HG02943 (cell line): ENCODE data around the gene GFAP.

ENCODE experiments used
- ATAC-seq: cut with Tn5 transposase; IDR thresholded peaks from one replicate; pipeline ENCODE4 v1.9.1; 2021; ENCODE audit warnings: mild to moderate bottlenecking, low read depth, moderate library complexity; ENCODE audit not compliant: unreplicated experiment

GFAP gene

GRCh38 chr17:44915862-44916780, 821 bp upstream of the GFAP start:
- no peak for ATAC-seq

GRCh38 chr17:44914698-44915271, 515 bp downstream of the GFAP start:
- no peak for ATAC-seq

GRCh38 chr17:44914148-44914547, 1.2 kb downstream of the GFAP start:
- no peak for ATAC-seq

GRCh38 chr17:44913676-44914075, 1.6 kb downstream of the GFAP start:
- no peak for ATAC-seq

- ATAC-seq = no peak
These were observed 2.3 kb downstream of the GFAP start for GRCh38 chr17:44912763-44913544.

- ATAC-seq = no peak
These were observed 3.9 kb downstream of the GFAP start for GRCh38 chr17:44911133-44912001.

GRCh38 chr17:44910231-44911106, 4.8 kb downstream of the GFAP start:
- no peak for ATAC-seq

- no peak for ATAC-seq
These were observed 5.6 kb downstream of the GFAP start for GRCh38 chr17:44909681-44910144.

- no peak for ATAC-seq
These were observed 6.5 kb downstream of the GFAP start for GRCh38 chr17:44908761-44909326.

GRCh38 chr17:44907729-44908470, 7.4 kb downstream of the GFAP start:
- ATAC-seq = no peak

- no peak for ATAC-seq
These were observed 8.3 kb downstream of the GFAP start for GRCh38 chr17:44906763-44907728.

- ATAC-seq = no peak
These were observed 9.2 kb downstream of the GFAP start for GRCh38 chr17:44906010-44906646.

- no peak for ATAC-seq
These were observed 10.0 kb downstream of the GFAP start for GRCh38 chr17:44905006-44906000.

- ATAC-seq = no peak
These were observed 11.0 kb downstream of the GFAP start for GRCh38 chr17:44904001-44904984.
